ENCODE measurements around the gene FUBP1.
"Not testable (repeated sequence)": the region's sequence is repeated elsewhere in the genome, so short reads cannot be mapped to it uniquely, and the experiment has no call there.

Gene FUBP1

GRCh38 chr1:77978969-77979876 is at the start of gene FUBP1:
Gene FUBP1 (minus strand): TSS chr1:77979072. CDS start chr1:77979004, 68 bp downstream.
- Mint-ChIP-seq H3K36me3 (peaks cover 31% of the 10 kb centered on the region), H3K9me3 (no peaks in the 10 kb centered on the region), H3K4me1 (peaks cover 45% of the 10 kb centered on the region), H3K4me3 (no peak within 1 kb of the TSS), H3K27ac (no peak within 1 kb of the TSS), H3K27me3 (no peaks in the 10 kb centered on the region)
- CTCF ChIA-PET: interaction anchor here (1.0 to 1.6 kb wide), 4 partner anchors 15 to 25 kb away, joined by 3 to 10 read pairs (median 5); partner anchors contain the start of gene DNAJB4
- peak; percentile 97 for DNase-seq

GRCh38 chr1:78021134-78021533 is 42.3 kb upstream of the FUBP1 start:
- DNase-seq, H3K27me3 Mint-ChIP-seq, H3K36me3 Mint-ChIP-seq, H3K27ac Mint-ChIP-seq, H3K9me3 Mint-ChIP-seq, H3K4me1 Mint-ChIP-seq, H3K4me3 Mint-ChIP-seq, CTCF ChIA-PET: not testable (repeated sequence)

- CTCF ChIA-PET: no interaction called here
- Mint-ChIP-seq H3K36me3 (peaks cover 8% of the 10 kb centered on the region), H3K4me3 (no peak overlapping the region), H3K4me1 (no peaks in the 10 kb centered on the region), H3K27ac (no peak overlapping the region), H3K27me3 (no peaks in the 10 kb centered on the region), H3K9me3 (no peaks in the 10 kb centered on the region)
- DNase-seq: no peak
Observed at GRCh38 chr1:78019024-78019423, 40.2 kb upstream of the FUBP1 start.

- CTCF ChIA-PET: interaction anchor here (1.3 kb wide), 1 partner anchor 99 kb away, joined by 4 read pairs; no protein-coding TSS in a partner anchor
Observed at GRCh38 chr1:78015148-78015547, 36.3 kb upstream of the FUBP1 start.

GRCh38 chr1:78011050-78011449 is 32.2 kb upstream of the FUBP1 start:
- H3K27me3 Mint-ChIP-seq: no peaks in the 10 kb centered on the region
- H3K36me3 Mint-ChIP-seq: peaks cover 12% of the 10 kb centered on the region
- H3K9me3 Mint-ChIP-seq: no peaks in the 10 kb centered on the region
- CTCF ChIA-PET: no interaction called here
- H3K4me3 Mint-ChIP-seq: no peak overlapping the region
- no peak overlapping the region for H3K27ac Mint-ChIP-seq
- H3K4me1 Mint-ChIP-seq: peaks cover 22% of the 10 kb centered on the region
- no peak for DNase-seq

More at GRCh38 chr1:78015148-78015547, 36.3 kb upstream of the FUBP1 start:
- Mint-ChIP-seq H3K27me3 (no peaks in the 10 kb centered on the region), H3K4me1 (no peaks in the 10 kb centered on the region), H3K27ac (no peak overlapping the region), H3K9me3 (no peaks in the 10 kb centered on the region), H3K36me3 (peaks cover 14% of the 10 kb centered on the region), H3K4me3 (no peak overlapping the region)
- DNase-seq: no peak

GRCh38 chr1:78009836-78010235 is 31.0 kb upstream of the FUBP1 start:
- H3K36me3 Mint-ChIP-seq: peaks cover 5% of the 10 kb centered on the region
- peaks cover 23% of the 10 kb centered on the region for H3K4me1 Mint-ChIP-seq
- no peak overlapping the region for H3K27ac Mint-ChIP-seq
- no peaks in the 10 kb centered on the region for H3K27me3 Mint-ChIP-seq
- CTCF ChIA-PET: no interaction called here
- H3K9me3 Mint-ChIP-seq: no peaks in the 10 kb centered on the region
- H3K4me3 Mint-ChIP-seq: no peak overlapping the region
- DNase-seq: no peak

- no peak for DNase-seq
- Mint-ChIP-seq H3K27ac (no peak overlapping the region), H3K4me1 (peaks cover 24% of the 10 kb centered on the region), H3K36me3 (peaks cover 5% of the 10 kb centered on the region), H3K4me3 (no peak overlapping the region), H3K9me3 (no peaks in the 10 kb centered on the region), H3K27me3 (no peaks in the 10 kb centered on the region)
- CTCF ChIA-PET: no interaction called here
Observed at GRCh38 chr1:78009276-78009675, 30.4 kb upstream of the FUBP1 start.

GRCh38 chr1:78007677-78008341 is 28.9 kb upstream of the FUBP1 start:
- Mint-ChIP-seq H3K27ac (no peak overlapping the region), H3K27me3 (no peaks in the 10 kb centered on the region), H3K4me1 (peaks cover 37% of the 10 kb centered on the region), H3K36me3 (no peaks in the 10 kb centered on the region), H3K4me3 (no peak overlapping the region), H3K9me3 (no peaks in the 10 kb centered on the region)
- no peak for DNase-seq
- CTCF ChIA-PET: no interaction called here

GRCh38 chr1:78006521-78006920 is 27.6 kb upstream of the FUBP1 start:
- no peak overlapping the region for H3K27ac Mint-ChIP-seq
- CTCF ChIA-PET: no interaction called here
- no peaks in the 10 kb centered on the region for H3K9me3 Mint-ChIP-seq
- H3K36me3 Mint-ChIP-seq: peaks cover 1% of the 10 kb centered on the region
- H3K27me3 Mint-ChIP-seq: no peaks in the 10 kb centered on the region
- DNase-seq: no peak
- peak overlapping the region; percentile 90 for H3K4me3 Mint-ChIP-seq
- H3K4me1 Mint-ChIP-seq: peaks cover 40% of the 10 kb centered on the region

GRCh38 chr1:78005755-78006154 is 26.9 kb upstream of the FUBP1 start:
- DNase-seq: no peak
- CTCF ChIA-PET: interaction anchor here (0.8 to 1.9 kb wide), 3 partner anchors 109 to 667 kb away, joined by 3 to 11 read pairs (median 3); no protein-coding TSS in a partner anchor
- H3K9me3 Mint-ChIP-seq: no peaks in the 10 kb centered on the region
- peaks cover 1% of the 10 kb centered on the region for H3K36me3 Mint-ChIP-seq
- H3K4me1 Mint-ChIP-seq: peaks cover 40% of the 10 kb centered on the region
- no peaks in the 10 kb centered on the region for H3K27me3 Mint-ChIP-seq
- H3K27ac Mint-ChIP-seq: peak overlapping the region; percentile 98
- H3K4me3 Mint-ChIP-seq: peak overlapping the region; percentile 90

- no peaks in the 10 kb centered on the region for H3K9me3 Mint-ChIP-seq
- DNase-seq: no peak
- H3K36me3 Mint-ChIP-seq: peaks cover 1% of the 10 kb centered on the region
- H3K4me1 Mint-ChIP-seq: peaks cover 40% of the 10 kb centered on the region
- peak overlapping the region; percentile 90 for H3K4me3 Mint-ChIP-seq
- peak overlapping the region; percentile 98 for H3K27ac Mint-ChIP-seq
- no peaks in the 10 kb centered on the region for H3K27me3 Mint-ChIP-seq
- CTCF ChIA-PET: interaction anchor here (0.7 to 1.9 kb wide), 6 partner anchors 8 to 667 kb away, joined by 3 to 11 read pairs (median 3); no protein-coding TSS in a partner anchor
Observed at GRCh38 chr1:78005448-78005722, 26.5 kb upstream of the FUBP1 start.

GRCh38 chr1:78004719-78005447 is 26.0 kb upstream of the FUBP1 start, which contains the start of gene DNAJB4:
Gene DNAJB4 (plus strand): TSS chr1:78004939. CDS start chr1:78005111, 172 bp downstream.
- H3K4me3 Mint-ChIP-seq: peak within 1 kb of the TSS; percentile 90
- peaks cover 1% of the 10 kb centered on the region for H3K36me3 Mint-ChIP-seq
- H3K9me3 Mint-ChIP-seq: no peaks in the 10 kb centered on the region
- H3K27me3 Mint-ChIP-seq: no peaks in the 10 kb centered on the region
- DNase-seq: peak; percentile 77
- CTCF ChIA-PET: interaction anchor here (0.7 to 1.9 kb wide), 8 partner anchors 9 to 668 kb away, joined by 3 to 11 read pairs (median 5); partner anchors contain the start of gene FUBP1
- H3K4me1 Mint-ChIP-seq: peaks cover 40% of the 10 kb centered on the region
- peak within 1 kb of the TSS; percentile 98 for H3K27ac Mint-ChIP-seq

GRCh38 chr1:78003882-78004718 is 25.2 kb upstream of the FUBP1 start:
- peak; percentile 57 for DNase-seq
- Mint-ChIP-seq H3K36me3 (peaks cover 1% of the 10 kb centered on the region), H3K9me3 (no peaks in the 10 kb centered on the region), H3K27ac (peak overlapping the region; percentile 98), H3K4me3 (peak overlapping the region; percentile 90), H3K4me1 (peaks cover 36% of the 10 kb centered on the region), H3K27me3 (no peaks in the 10 kb centered on the region)
- CTCF ChIA-PET: interaction anchor here (1.1 to 1.9 kb wide), 4 partner anchors 24 to 110 kb away, joined by 7 to 11 read pairs (median 8); partner anchors contain the start of gene FUBP1
